Omental fat pad (tissue), 4 donors: ENCODE data around the gene CHRNB2. TPM values are rescaled to one million over a fixed set of nuclear protein-coding genes. Genes with fewer than 3 reads are reported as not detected.

ENCODE experiments used
- ATAC-seq: fragments of 150-250 bp; one replicate; pipeline ENCODE4 v1.9.1; 2016; ENCODE audit warnings: mild to moderate bottlenecking, moderate library complexity; ENCODE audit not compliant: low FRiP score
- DNase-seq: peaks from one replicate; pipeline ENCODE4 v3.0.0-alpha.2; 2019; ENCODE audit warnings: low spot score
- CTCF ChIP-seq, 3 donors: fragments of 450-650 bp; IDR thresholded peaks; one replicate each; pipeline ENCODE4 v1.5.1; 2016 to 2017; ENCODE audit warnings: antibody characterized with exemption in 3 of 3, mild to moderate bottlenecking in 3 of 3, moderate library complexity in 2 of 3
- total RNA-seq, 4 donors: library from RNA; depleted of rRNA; stranded (reverse); fragments of >200 nt; gene quantifications; one replicate each; pipeline ENCODE4 v1.1.0, GENCODE V29; 2016

CHRNB2 gene
- total RNA-seq, 4 donors from 2014 or later, result 0.09 to 0.50 (median 0.12) TPM; not detected in 1

- TF ChIP-seq CTCF (IDR thresholded peaks at IDR 0.05), result no peak
- DNase-seq (peak; percentile 96), ATAC-seq (peak; percentile 95)
Measured at GRCh38 chr1:154558720-154559465, 8.7 kb upstream of the CHRNB2 start.

GRCh38 chr1:154559466-154560044 lies 8.0 kb upstream of the CHRNB2 start:
- peak; percentile 49 for DNase-seq
- peak in 2 of 3 donors; percentile 73 to 81 for TF ChIP-seq CTCF (IDR thresholded peaks at IDR 0.05)
- ATAC-seq, result peak; percentile 69

GRCh38 chr1:154565876-154566275 lies 1.7 kb upstream of the CHRNB2 start:
- no peak for TF ChIP-seq CTCF (IDR thresholded peaks at IDR 0.05)
- DNase-seq (no peak), ATAC-seq (no peak)

GRCh38 chr1:154568157-154568815 lies 708 bp downstream of the CHRNB2 start:
- ATAC-seq, result no peak

GRCh38 chr1:154571244-154571963 lies 3.8 kb downstream of the CHRNB2 start:
- DNase-seq (no peak), ATAC-seq (no peak)
- TF ChIP-seq CTCF (IDR thresholded peaks at IDR 0.05), result no peak

More at GRCh38 chr1:154568157-154568815, 708 bp downstream of the CHRNB2 start:
- TF ChIP-seq CTCF (IDR thresholded peaks at IDR 0.05), result no peak
- no peak for DNase-seq

GRCh38 chr1:154571964-154572288 lies 4.3 kb downstream of the CHRNB2 start:
- no peak for TF ChIP-seq CTCF (IDR thresholded peaks at IDR 0.05)
- DNase-seq, result no peak

More at GRCh38 chr1:154571964-154572288, 4.3 kb downstream of the CHRNB2 start:
- ATAC-seq, result no peak
